Esophagus squamous epithelium (tissue), 5 donors: ENCODE results near the gene CROCC2. TPM values are rescaled to one million over a fixed set of nuclear protein-coding genes. Genes with fewer than 3 reads are reported as not detected.

ENCODE experiments used
- DNase-seq: peaks from one replicate; lab custom pipeline; 2025; lab: John Stamatoyannopoulos, UW
- H3K27ac ChIP-seq, 4 donors: fragments of 200-600 bp; sonication (generic); one replicate each; pipeline ENCODE4 v1.5.1; 2016 to 2019; ENCODE audit warnings: mild to moderate bottlenecking in 1 of 4
- H3K27me3 ChIP-seq, 4 donors: fragments of 200-600 bp; sonication (generic); 1 replicate in 3 of 4; 2 replicates in 1 of 4; pipeline versions ENCODE4 v1.5.1 to v1.6.0; 2017 to 2021; ENCODE audit warnings: antibody characterized with exemption in 1 of 4
- H3K36me3 ChIP-seq, 3 donors: fragments of 200-600 bp; sonication (generic); one replicate each; pipeline ENCODE4 v1.5.1; 2016 to 2019
- H3K4me1 ChIP-seq, 3 donors: fragments of 200-600 bp; sonication (generic); one replicate each; pipeline ENCODE4 v1.5.1; 2017 to 2019
- H3K4me3 ChIP-seq, 4 donors: fragments of 200-600 bp; sonication (generic); 1 replicate in 3 of 4; 2 replicates in 1 of 4; pipeline ENCODE4 v1.5.1; 2016 to 2019; ENCODE audit warnings: mild to moderate bottlenecking in 2 of 4, moderate library complexity in 1 of 4
- H3K9me3 ChIP-seq, 3 donors: fragments of 200-600 bp; sonication (generic); one replicate each; pipeline ENCODE4 v1.5.1; 2016 to 2019
- CTCF ChIP-seq, 6 experiments: fragments of 450-650 bp in 4 of 6; fragments of 200-600 bp in 2 of 6; sonication (generic) in 2 of 6; IDR thresholded peaks; one replicate each; pipeline ENCODE4 v1.5.1; 2016 to 2019; ENCODE audit warnings: antibody characterized with exemption in 6 of 6, mild to moderate bottlenecking in 4 of 6, moderate library complexity in 4 of 6
- POLR2A ChIP-seq, 4 donors: fragments of 450-650 bp; IDR thresholded peaks; one replicate each; pipeline ENCODE4 v1.6.1; 2017; ENCODE audit warnings: antibody characterized with exemption in 4 of 4, mild to moderate bottlenecking in 4 of 4, moderate library complexity in 3 of 4
- WGBS, 2 donors: methylation state at CpG; one replicate each; pipeline ENCODE4 v1.1.5; 2018; 5-methylcytosine and 5-hydroxymethylcytosine counted together
- intact Hi-C: fragments of 100-400 bp; cut with DNase I; formaldehyde crosslinking; loops from one replicate; pipeline ENCODE4 v1.15.0; 2022
- total RNA-seq, 4 donors: library from RNA; depleted of rRNA; stranded (reverse); fragments of >200 nt; gene quantifications; one replicate each; pipeline ENCODE4 v1.1.0, GENCODE V29; 2016
- donor health status: DM: yes; HTN: yes; CAD: no.

Gene CROCC2
- total RNA-seq, 4 donors from 2014 or later, result not detected

- 54% methylated on average over 3 of the region's 7 CpGs; no CpG with 5 or more reads in 1 of the 2 donors for WGBS, 2 donors
- DNase-seq, result no peak
- H3K4me1 ChIP-seq, result no peaks in the 10 kb centered on the region
- no peaks in the 10 kb centered on the region for H3K36me3 ChIP-seq
- no peaks in the 10 kb centered on the region for H3K27me3 ChIP-seq
- TF ChIP-seq POLR2A (IDR thresholded peaks at IDR 0.05) (no peak), CTCF (IDR thresholded peaks at IDR 0.05) (no peak)
- H3K9me3 ChIP-seq, result no peaks in the 10 kb centered on the region
- intact Hi-C loops, result no loop called here
- no peak overlapping the region for H3K27ac ChIP-seq
- H3K4me3 ChIP-seq, result no peak overlapping the region
Observed at GRCh38 chr2:240876035-240876474, 30.1 kb upstream of the CROCC2 start.

- no peaks in the 10 kb centered on the region for H3K27me3 ChIP-seq
Observed at GRCh38 chr2:240876475-240877251, 29.5 kb upstream of the CROCC2 start.

GRCh38 chr2:240877460-240878340, 28.4 kb upstream of the CROCC2 start:
- H3K27ac ChIP-seq, result no peak overlapping the region
- TF ChIP-seq POLR2A (IDR thresholded peaks at IDR 0.05), result no peak
- TF ChIP-seq CTCF (IDR thresholded peaks at IDR 0.05), result no peak
- no peaks in the 10 kb centered on the region for H3K36me3 ChIP-seq
- no peaks in the 10 kb centered on the region for H3K27me3 ChIP-seq
- H3K4me3 ChIP-seq, result no peak overlapping the region
- intact Hi-C loops, result no loop called here
- no peaks in the 10 kb centered on the region for H3K9me3 ChIP-seq
- no peak for DNase-seq
- WGBS, 2 donors, result 75 to 83% methylated on average over 4 to 5 of the region's 40 CpGs
- no peaks in the 10 kb centered on the region for H3K4me1 ChIP-seq

More at GRCh38 chr2:240876475-240877251, 29.5 kb upstream of the CROCC2 start:
- intact Hi-C loops, result no loop called here
- H3K4me1 ChIP-seq, result no peaks in the 10 kb centered on the region
- no peak for TF ChIP-seq CTCF (IDR thresholded peaks at IDR 0.05)
- no peaks in the 10 kb centered on the region for H3K9me3 ChIP-seq
- no peak overlapping the region for H3K4me3 ChIP-seq
- no peak for DNase-seq
- no peak overlapping the region for H3K27ac ChIP-seq
- WGBS, 2 donors, result 77 to 79% methylated on average over 6 to 9 of the region's 18 CpGs
- no peaks in the 10 kb centered on the region for H3K36me3 ChIP-seq

GRCh38 chr2:240878341-240878936, 27.7 kb upstream of the CROCC2 start:
- WGBS, 2 donors, result no CpG with 5 or more reads among the region's 18 CpGs
- H3K4me1 ChIP-seq, result no peaks in the 10 kb centered on the region
- no peaks in the 10 kb centered on the region for H3K36me3 ChIP-seq
- no peak overlapping the region for H3K4me3 ChIP-seq
- intact Hi-C loops, result no loop called here
- DNase-seq, result no peak
- H3K9me3 ChIP-seq, result no peaks in the 10 kb centered on the region
- no peaks in the 10 kb centered on the region for H3K27me3 ChIP-seq
- no peak for TF ChIP-seq POLR2A (IDR thresholded peaks at IDR 0.05)
- TF ChIP-seq CTCF (IDR thresholded peaks at IDR 0.05), result no peak
- no peak overlapping the region for H3K27ac ChIP-seq
